NCI-H2227 treated with DMSO at 0.1 percent for 48 hours (cell line): ENCODE results near the gene CEP95.
"Not testable (repeated sequence)": the region's sequence is repeated elsewhere in the genome, so short reads cannot be mapped to it uniquely, and the experiment has no call there.

Source experiments
- DNase-seq: peaks from one replicate; lab custom pipeline; 2025; lab: John Stamatoyannopoulos, UW

CEP95 gene

DNA sequence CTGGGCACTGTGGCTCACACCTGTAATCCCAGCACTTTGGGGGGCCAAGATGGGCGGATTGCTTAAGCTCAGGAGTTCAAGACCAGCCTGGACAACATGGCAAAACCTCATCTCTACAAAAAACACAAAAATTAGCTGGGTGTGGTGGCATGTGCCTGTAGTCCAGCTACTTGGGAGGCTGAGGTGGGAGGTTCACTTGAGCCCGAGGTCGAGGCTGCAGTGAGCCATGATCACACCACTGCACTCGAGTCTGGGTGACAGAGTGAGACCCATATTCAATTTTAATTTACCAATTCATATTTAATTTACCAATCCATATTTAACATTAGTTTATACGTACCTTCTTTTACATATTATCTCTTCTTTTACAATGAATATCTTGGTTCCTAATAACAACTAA, 11.5 kb upstream of the CEP95 start:
- DNase-seq = not testable (repeated sequence)

- no peak for DNase-seq
These were observed 10.4 kb upstream of the CEP95 start for GRCh38 chr17:64496348-64496785.

GRCh38 chr17:64496786-64497564, 9.8 kb upstream of the CEP95 start, which contains the start of gene POLG2:
TSS of gene POLG2 (minus strand) at chr17:64497054. CDS start at chr17:64496968, 86 bp downstream.
- DNase-seq = peak; percentile 94

- DNase-seq = no peak
These were observed 9.2 kb upstream of the CEP95 start for GRCh38 chr17:64497565-64498035.

- no peak for DNase-seq
These were observed 8.2 kb upstream of the CEP95 start for GRCh38 chr17:64498308-64499203.

DNA sequence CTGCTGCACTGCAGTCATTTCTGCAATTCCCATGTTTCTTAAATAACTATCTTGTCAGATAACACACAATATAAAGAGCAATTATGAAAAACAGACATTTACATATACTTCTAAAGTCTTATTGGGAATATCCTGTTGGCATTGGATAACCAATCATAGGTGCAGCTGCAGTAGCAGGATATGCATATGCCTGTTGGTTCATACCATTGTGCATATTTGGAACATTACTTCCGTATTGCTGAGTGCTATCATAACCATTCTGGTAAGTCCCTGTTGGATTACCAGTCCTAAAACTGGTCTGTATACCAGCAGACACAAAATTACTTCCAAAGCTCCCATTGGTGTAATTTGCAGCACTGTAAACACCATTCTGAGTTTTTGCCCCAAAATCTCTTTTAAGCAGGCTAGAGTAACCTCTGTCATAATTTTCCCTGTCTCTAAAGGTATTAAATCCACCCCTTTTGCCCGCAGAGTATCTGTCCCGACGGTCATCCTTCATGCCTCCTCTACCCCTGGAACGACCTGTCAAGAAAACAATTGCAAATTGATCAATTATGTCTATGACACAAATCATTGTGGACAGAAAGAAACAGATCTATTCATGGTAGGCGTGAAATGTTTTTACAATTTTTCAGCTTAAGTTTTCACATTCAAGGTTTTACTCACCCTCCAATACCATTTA, 6.8 kb upstream of the CEP95 start:
- DNase-seq = no peak

DNA sequence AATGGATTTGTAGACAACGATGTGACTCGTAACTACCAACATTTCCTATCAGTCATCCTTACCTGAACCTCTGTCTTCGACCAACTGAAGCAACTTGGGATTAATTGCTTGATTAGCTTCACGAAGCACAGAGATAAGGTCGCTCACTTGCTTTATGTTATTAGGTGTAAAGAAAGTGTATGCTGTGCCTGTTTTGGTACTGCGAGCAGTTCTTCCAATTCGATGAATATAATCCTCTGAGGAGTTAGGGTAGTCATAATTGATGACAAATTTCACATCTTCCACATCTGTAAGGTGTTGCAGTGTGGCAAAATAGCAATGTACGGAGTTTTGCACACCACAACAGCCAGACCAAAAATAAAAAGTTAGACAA, 6.3 kb upstream of the CEP95 start:
- DNase-seq = no peak

GRCh38 chr17:64500862-64501765, 5.7 kb upstream of the CEP95 start:
- no peak for DNase-seq

- no peak for DNase-seq
These were observed 4.8 kb upstream of the CEP95 start for GRCh38 chr17:64502021-64502420.

- no peak for DNase-seq
These were observed 4.0 kb upstream of the CEP95 start for GRCh38 chr17:64502809-64503208.

GRCh38 chr17:64503341-64503740, 3.4 kb upstream of the CEP95 start:
- DNase-seq = no peak

GRCh38 chr17:64503821-64504768, 2.7 kb upstream of the CEP95 start:
- DNase-seq = no peak

GRCh38 chr17:64504769-64505339, 1.9 kb upstream of the CEP95 start:
- no peak for DNase-seq

- peak; percentile 86 for DNase-seq
These were observed 1.2 kb upstream of the CEP95 start for GRCh38 chr17:64505340-64506200.

- peak; percentile 99 for DNase-seq
These were observed 589 bp upstream of the CEP95 start, which contains the start of gene DDX5 for GRCh38 chr17:64506201-64506575. TSS of gene DDX5 (minus strand) at chr17:64506289. CDS start at chr17:64506119, 170 bp downstream.

DNA sequence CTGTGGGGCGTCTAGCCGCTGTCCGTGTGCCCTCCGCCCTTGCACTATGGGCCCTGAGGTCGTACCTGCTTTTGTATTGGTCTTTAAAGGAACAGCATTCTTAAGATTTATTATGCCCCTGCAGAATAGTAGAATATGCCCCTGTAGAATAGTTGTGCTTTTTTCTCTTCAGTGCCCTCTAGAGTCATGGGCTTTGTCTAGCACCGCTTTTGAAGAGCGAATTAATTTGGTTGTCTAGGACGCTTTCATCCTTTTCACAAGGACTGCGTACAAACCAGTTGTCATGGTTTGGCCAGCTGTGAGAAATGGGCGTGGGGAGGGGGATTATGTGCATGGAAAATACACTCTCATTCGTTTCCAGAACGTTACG, 621 bp downstream of the CEP95 start:
- DNase-seq = peak; percentile 84

GRCh38 chr17:64508683-64509082, 1.9 kb downstream of the CEP95 start:
- DNase-seq = no peak

GRCh38 chr17:64509179-64509578, 2.4 kb downstream of the CEP95 start:
- DNase-seq = no peak

DNA sequence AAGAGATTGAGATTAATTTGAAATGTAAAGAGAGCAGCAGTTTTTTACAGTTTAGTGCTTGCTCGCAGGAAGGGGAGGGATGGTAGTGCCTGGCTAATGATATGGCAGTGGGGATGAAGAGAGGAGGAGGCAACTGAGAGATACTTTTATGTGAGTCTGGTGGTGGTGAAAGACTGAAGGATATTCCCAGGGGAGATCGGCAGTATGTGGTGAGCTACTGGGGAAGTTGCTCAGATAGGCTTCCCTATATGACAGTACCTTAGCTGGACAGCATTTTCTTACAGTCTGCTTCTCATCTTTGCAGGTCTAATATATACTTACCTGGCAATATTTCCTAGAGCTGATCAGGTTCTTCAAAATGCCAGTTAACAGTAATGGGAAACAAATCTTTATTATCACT, 8.6 kb downstream of the CEP95 start:
- no peak for DNase-seq
